ENCODE results near the gene CDH11.
A peak's percentile ranks its signal among the peaks of the same experiment; 100 is the strongest.

CDH11 gene

DNA sequence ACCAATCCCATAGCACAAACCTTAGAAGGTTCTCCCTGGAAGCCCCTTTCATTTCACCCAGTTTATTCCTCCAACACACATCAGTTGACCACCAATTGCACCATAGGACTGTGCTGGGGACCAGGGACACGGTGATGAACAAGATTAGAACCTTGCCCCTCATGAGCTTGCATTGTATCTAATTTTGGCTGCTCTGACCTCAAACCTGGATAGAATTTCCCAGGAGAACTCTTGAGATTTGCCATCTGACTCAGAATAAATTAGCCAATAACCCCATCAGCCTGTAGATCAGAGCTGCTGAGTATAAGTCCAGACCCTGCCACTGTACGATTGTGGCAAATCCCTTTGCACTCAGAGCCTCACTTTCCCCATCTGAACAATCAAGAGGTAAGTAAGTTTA lies 52.1 kb downstream of the CDH11 start:
- no peak for DNase-seq (ENCODE audit: low read depth, low spot score)

DNA sequence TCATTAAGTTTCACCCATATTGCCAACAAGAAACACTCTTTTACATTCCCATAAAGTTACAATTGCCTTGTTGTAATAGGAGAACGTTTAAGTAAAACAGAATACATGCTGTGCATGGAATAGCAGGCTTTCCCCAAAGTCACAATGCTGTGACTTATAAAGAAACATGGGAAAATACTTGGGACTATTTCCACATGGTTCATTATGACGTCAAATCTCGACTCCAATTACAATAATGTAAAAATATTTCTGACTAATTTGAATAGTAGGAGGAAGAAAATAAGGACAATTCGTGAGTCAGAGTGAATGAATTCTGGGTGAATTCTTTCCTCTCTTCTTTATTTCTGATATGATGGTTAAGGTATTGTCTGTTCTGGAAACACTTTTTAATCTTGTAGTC lies 52.8 kb downstream of the CDH11 start:
- peak; percentile 41 for DNase-seq (ENCODE audit: low read depth, low spot score)

DNA sequence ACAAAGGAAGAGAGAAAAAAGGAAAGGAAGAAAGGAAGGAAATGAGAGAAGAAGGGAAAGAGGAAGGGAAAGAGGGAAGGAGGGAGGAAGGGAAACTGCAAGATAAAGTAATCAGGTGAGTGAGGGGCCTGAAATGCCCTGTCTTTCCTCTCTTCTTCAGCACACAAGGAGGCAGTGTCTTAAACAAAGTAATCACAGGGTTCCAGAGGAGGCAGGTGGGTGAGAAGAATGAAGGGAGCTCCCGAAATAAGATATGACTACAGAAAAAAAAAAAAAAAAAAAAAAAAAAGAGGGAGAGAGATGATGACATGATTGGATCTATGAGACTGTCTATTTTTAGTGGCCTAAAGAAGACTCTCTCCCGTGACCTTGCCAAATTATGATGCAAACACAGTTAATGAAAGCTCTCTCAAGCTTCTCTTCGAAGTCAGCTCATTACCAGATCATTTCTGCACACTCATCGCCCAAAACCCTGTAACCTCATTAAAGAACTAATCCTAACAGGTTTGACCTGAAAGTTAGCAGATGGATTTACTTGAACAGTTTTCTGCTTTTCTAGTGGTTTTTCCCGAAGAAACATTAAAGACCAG lies 53.6 kb downstream of the CDH11 start:
- DNase-seq (ENCODE audit: low read depth, low spot score) = no peak

DNA sequence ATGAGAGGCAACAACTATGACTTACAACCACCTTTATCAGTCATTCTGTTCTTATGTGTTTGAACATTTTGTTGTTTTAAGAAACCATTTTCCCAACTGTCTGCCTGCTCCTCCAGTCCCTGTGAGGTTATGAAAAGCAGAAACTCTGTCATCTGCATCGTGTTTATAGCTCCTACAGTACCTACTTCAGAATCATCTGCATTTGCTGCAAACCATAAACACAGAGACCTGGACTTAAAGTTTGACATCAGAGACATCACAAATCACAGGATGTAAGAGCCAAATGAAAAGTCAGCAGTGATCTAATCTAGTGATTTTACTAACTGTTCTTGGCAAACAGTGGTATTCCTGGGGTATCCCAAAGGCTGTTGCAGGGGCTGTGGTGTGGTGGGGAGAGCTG lies 55.2 kb downstream of the CDH11 start:
- no peak for DNase-seq (ENCODE audit: low read depth, low spot score)

DNA sequence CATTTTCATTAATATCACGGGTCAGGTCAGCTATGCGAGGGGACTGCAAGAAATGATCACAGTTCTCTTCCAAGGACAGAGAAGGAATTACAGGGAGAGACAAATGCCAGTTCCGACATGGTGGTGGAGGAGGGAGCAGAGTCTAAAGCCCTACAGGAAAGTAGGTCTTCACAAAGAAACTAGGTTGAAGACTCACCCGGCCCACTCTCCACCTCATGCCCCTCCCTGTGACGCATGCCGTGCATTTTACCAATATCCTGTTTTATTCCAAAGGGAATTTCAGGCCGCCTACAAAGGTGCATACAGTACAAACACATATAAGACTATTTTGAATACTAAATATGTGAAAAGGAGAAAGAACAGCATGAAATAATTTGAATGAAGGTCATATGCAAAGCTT lies 56.8 kb downstream of the CDH11 start:
- no peak for DNase-seq (ENCODE audit: low read depth, low spot score)

DNA sequence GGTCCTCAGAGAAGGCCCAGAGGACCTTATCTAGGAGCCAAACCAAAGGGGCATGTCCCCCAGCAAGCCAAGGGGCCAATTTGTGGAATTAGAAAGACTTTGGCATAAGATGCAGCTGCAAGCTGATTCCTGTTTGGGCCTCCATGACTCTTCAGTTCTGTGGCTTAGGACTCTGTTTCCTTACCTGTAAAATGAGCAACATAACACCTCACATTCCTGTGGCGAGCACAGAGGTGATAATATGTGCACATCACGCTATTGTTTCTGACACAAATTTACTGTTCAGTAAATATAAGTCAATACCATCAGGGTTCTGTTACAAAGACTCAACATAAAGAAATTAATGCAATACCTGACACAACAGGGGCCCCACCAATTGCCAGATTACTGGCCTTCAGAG lies 57.7 kb downstream of the CDH11 start:
- no peak for DNase-seq (ENCODE audit: low read depth, low spot score)

DNA sequence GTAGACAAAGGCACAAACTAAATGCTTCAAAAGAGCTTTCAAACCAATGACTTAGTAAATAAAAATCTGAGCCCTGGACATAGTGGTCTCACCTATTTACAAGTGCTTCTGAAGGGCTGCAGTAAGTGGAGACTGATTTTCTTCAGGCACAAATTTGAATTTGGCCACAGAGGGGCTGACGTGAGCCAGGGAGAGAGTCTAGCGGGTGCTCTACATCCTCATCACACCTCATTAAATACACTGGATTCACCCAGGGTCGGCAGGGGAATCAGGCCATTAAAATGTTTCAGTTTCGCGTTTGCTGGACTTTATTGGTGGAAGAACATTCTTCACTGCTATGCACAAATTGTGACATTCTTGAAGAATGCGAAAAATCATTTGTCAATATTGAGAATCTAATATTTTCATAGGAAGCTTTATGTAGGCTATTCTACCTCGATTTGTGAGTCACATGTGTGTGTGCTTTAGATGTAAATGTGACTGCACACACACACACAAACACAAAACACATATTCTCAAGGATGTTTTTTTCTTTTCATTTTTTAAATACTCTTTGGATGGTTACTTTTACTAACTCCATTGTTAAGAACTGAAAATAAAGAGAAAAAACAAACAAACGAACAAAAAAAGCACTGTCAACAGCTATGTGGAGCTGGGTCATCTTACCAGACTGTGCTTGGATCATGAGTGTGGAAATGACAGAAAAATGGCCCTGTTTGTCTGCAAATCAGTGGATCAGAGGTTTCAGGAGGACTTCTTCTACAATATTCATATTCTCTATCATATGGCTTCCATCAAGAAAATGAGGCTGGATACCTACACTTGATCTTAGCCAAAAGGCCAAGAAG lies 58.9 kb downstream of the CDH11 start:
- no peak for DNase-seq (ENCODE audit: low read depth, low spot score)

DNA sequence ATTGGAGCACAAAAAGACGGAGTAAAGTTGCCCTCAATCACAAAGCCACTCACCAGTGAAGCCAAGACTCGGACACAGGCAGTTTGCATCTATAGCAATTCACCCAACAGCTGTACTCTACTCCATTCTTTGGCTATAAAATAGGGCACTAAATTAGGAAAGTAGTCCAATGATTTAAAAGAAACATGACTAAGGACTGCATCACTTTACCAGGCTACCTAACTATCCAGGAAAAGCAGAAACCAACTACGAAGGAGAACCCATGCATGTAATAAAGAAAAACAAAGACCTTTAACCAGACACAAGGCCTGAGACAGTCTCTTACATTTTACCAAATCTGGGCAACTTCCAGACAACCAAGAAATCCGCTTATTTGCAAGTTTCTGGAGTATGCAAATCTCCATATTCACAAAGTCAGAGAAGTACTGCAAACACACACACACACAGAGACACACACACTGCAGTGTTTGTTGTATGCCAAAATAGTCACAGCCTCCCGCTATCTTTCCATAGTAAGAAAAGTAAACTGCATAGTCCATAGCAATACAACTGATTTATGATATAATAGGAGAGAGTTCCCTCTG lies 59.8 kb downstream of the CDH11 start:
- no peak for DNase-seq (ENCODE audit: low read depth, low spot score)

DNA sequence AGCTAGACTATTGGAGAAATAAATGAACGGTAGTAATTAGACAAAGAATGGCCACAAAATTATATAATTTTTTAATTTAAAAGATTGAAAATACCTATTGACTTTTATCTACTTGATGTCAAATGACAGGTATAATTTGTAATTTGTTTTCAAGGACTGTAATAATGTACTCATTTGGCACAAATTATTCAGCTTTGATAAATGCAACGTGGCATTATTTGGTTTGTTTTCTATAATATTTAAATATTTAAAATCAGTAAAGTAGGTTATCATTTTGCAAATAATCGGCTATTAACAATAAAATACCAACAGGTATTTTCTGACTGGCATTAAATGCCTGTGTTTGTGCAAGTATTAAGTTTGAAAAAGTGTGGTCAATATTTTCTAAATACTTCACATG lies 60.6 kb downstream of the CDH11 start:
- no peak for DNase-seq (ENCODE audit: low read depth, low spot score)

DNA sequence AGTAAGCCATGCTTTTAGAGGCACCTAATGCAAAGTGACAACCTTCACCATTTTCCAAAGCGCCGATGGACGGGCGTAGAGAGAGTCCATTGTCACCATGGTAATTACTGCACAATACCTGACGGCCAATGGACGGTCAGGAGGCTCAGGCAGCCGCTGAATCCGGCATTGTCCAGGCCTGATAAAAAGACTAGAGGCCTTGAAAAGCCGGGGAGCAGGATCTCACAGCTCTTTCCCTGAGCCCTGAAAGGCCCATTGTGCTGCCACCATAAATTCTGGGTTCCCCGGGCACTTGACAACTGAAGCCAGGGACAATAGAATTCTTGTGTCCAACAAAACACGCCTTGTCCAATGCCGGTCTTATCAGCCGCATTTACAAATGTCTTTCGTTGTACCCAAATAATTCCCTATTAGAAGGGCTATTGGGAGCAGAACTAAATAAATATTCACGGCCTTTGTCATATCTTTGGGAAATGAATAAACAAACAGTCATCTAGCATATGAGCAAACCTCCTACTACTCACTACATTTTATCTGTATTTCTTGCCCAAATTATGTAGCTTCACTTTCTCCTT lies 62.4 kb downstream of the CDH11 start:
- no peak for DNase-seq (ENCODE audit: low read depth, low spot score)

DNA sequence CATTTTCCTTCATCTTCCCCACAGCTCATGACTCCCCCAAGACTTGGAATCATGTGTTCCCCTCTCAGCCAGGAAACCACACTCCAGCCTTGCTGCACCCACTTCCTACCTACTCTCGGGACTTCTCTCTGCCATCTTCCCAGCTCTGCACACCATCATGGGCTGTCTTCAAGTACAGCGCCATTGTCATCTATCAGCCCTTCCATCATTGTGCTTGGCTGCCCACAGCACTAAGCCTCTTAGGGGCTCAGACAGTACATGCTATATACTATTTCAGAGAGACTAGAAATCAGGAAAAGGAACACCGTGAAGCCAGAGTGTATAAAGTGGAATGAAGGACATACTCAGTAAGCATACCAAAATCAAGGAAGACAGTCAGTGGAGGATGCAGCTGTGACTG lies 64.7 kb downstream of the CDH11 start:
- DNase-seq (ENCODE audit: low read depth, low spot score) = no peak

DNA sequence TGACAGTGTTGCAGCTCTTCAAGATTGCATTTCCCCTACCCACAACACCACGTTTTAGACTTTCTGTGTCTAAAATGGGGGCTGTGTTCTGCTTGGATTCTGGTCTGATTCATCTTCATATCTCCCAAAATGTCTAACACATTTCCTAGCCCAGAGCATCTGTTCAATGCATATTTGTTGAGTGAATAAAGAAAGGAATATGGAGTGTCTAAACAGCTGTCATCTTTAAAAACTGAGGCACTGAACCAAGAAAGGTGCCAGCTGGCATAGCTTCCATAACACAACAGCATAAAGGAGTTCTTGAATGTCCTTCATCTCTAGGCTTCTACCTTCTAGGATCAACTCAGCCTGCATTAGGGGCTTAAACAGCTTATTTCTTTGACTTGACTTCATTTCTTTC lies 67.4 kb downstream of the CDH11 start:
- no peak for DNase-seq (ENCODE audit: low read depth, low spot score)

DNA sequence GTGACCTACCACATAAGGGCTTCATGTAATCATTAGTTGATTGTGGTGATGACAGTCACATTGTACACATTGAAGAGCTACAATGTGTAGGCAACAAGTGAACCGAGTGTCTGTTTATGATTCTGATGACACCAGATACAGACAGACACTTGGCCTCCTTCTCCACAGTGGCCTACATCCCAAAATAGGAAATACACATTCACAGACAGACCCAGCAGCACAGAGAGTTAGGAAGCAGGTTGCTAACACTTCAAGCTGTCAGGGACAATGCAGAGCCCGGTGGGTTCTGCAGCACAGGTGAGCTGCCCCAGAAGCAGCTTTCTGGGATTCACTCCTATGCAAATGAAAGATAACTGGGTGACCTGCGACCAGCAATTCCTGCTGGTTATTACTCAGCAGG lies 72.2 kb downstream of the CDH11 start:
- no peak for DNase-seq (ENCODE audit: low read depth, low spot score)

DNA sequence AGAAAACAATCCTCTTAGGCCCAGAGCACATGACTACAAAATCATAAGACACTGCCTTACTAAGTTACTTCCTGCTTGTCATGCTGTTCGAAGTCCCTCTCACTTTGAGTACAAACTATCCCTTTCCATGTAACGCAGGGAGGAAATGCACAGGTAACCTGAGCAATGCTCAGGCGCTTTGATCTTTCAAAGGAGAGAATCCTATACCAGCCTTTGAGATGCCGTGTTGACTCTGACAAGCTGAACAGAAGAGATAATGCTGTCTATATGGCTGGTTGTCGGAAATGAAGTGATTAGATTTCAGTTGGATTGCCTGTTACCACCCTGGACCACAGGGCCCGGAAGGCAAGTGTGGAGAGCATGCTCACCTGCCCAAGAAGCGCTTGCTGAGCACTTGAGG lies 75.9 kb downstream of the CDH11 start:
- DNase-seq (ENCODE audit: low read depth, low spot score) = no peak

DNA sequence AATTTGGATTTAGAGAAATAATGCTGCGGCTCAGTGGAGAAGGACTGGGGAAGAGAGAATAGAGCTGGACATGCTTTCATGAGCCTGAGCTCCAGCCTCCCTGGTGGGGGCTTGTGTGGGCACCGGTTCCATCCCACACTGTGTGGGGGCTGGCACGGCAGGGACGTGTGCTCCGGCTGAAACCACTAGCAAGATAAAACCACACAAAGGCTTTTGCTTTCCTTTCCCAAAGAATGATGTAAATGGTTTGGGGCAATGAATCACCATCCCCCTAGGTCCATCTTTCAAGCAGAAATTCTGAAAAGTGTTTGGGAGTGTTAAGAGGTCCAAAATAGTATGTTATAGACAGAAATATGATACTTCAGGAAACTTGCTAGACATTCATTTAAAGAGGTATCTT lies 77.0 kb downstream of the CDH11 start:
- DNase-seq (ENCODE audit: low read depth, low spot score) = peak; percentile 24

DNA sequence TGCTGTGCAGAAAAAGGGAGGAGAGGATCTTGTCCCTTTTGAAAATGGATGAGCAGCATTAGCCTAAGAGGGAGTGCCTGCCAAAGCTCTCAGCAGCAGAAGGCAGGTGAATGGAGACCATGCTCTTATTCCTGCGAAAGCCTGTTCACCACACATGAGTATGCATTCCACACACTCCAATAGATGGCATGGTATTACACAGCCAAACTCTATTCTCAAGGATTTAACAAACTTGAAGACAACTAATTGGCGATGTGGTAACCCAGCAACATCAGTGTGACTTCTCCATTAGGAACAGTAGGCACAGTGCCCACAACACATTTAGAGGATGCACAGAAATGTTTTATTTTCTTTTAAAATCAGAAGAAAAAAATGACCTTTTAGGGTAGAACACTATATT lies 77.8 kb downstream of the CDH11 start:
- DNase-seq (ENCODE audit: low read depth, low spot score) = no peak

DNA sequence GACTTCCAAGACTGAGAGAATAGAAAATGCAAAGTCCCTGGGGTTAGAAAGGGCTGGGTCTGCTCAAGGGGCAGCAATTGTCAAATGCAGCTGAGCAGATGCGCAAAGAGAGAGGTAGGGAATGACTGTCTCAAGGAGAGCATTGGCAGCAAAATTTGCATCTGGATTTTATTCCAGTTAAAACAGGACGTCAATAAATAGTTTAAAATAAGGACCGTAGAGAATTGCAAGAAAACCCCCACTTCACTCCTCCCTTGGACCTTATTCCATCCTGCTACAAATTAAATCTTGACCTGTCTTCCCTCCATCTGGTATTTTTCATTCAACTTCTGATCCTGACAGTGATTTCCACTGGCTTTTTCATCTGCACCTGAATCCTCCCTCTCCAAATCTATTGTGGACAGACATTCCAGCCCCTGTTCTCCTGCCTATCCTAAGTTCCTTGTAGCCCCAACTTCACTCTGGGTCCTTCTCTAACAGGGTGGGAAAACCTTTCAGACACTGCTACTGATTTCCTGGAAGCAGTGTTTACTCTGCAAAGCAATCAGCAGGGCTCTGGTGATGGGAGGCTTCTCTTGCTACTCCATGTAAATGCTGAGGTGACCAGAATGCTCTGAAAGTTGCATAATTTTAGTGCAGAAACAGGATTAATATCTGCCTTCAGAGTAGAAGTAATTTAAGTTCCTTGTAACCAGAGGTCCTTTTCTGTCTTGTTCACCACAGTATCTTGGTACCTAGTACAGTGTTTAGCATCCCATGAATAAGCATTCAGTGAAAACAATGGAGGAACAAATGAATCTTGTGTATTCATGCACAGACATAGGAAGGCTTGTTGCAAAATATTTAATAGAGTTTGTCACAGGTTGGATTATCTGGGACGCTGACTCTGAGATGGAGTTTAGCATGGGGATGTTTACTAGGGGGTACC lies 79.2 kb downstream of the CDH11 start:
- no peak for DNase-seq (ENCODE audit: low read depth, low spot score)

DNA sequence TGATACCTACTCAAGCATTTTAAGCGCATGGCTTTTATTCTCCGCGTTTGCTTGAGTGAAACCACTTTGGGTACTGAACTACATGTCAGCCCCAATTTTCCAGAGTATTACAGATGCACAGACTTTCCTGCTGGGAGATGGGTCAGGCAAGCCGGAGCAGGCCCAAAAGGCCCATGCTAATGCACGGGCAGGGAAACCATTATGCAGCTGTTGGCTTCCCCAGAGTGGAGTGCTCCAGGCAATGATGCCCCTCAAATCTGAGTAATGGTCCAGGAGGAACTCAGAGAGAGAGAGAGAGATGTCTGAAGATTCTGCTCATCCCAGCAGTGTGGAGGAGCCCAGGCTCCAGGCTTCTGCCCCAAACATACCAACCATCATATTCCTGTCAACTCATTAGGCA lies 80.2 kb downstream of the CDH11 start:
- no peak for DNase-seq (ENCODE audit: low read depth, low spot score)

DNA sequence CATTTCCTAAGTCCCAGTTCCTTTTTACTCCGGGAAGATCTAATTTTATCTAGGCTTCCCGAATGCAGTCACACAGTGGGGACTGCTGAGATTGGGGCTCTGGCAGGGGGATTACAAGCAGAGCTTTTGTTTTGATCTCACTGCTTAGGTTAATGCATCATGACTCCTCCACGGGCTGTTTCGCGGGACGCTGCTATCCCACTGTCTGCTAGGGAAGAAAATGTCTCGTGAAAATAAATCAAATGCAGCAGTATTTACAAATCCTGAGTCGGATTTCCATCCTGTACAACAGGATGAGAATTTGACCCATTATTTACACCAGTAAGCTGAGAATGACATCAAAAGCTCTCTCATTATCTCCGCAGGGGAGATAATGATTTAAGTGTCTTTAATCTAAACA lies 83.8 kb downstream of the CDH11 start:
- DNase-seq (ENCODE audit: low read depth, low spot score) = no peak

DNA sequence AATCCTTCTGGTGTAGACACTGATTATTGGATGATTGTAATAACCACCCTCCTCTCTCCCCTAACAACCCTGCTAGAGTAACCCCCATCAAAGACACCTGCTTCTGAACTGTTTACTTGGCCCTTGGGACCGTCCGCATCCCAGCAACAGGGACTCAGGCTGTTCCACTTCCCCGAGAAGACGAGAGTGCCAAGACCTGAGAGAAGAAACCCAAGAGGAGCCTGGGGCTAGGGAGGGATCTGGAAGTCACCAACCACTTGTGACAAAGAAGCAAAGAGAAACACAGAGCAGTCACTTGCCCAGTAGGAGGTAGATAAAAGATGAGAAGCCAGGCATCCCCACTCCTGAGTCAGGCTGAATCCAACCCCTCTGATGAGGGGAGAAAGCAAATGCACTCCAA lies 84.3 kb downstream of the CDH11 start:
- no peak for DNase-seq (ENCODE audit: low read depth, low spot score)

DNA sequence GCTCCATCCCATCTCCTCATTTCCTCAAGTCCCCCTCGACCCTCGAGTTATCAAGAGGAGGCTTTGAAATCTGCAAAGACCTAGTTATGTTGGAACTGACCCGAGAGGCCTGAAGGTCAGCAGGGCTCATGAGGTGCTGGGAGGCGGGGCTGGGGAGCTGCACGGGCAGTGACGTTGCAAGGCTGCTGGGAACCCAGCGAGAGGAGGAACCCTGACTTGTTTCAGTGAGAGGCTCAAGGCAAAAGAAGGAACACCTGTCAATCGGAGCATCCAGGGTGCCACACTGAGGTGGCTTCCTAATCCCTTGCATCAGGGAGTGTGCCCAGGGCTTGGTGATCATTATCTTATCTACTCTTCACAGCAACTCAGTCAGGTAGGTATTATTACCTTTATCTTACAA lies 86.9 kb downstream of the CDH11 start:
- DNase-seq (ENCODE audit: low read depth, low spot score) = no peak

DNA sequence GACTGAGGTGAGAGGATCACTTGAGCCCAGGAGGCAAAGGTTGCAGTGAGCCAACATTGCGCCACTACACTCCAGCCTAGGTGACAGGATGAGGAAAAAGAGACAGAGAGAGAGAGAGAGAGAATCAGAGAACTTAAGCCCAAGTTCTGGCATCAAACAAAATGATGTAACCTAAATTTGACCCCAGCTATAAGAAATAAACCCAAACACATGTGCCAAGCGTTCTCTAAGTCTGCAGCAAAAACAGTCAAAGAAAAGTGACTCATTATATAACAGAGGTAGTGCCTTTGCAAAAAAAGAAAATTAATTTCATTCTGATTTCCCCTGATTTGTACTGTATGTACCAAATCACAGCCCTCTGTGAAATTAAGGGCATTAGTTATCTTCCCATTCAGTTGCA lies 89.5 kb downstream of the CDH11 start:
- no peak for DNase-seq (ENCODE audit: low read depth, low spot score)
